NCI-H187 (cell line): Measurements from ENCODE around the gene SCARB2.
"Not testable (repeated sequence)": the region's sequence is repeated elsewhere in the genome, so short reads cannot be mapped to it uniquely, and the experiment has no call there.

ENCODE experiments used
- DNase-seq, 2 experiments: peaks; one replicate each; lab custom pipeline; 2025; lab: John Stamatoyannopoulos, UW

SCARB2 gene

GRCh38 chr4:76213415-76214176, at the start of gene SCARB2:
Gene SCARB2, minus strand, starts transcription at chr4:76213824. Its CDS starts 281 bp downstream, at chr4:76213543.
- peak; percentile 73 to 74 for DNase-seq

- DNase-seq, result no peak
Measured at GRCh38 chr4:76260571-76260970, 46.9 kb upstream of the SCARB2 start.

GRCh38 chr4:76257824-76258223, 44.2 kb upstream of the SCARB2 start:
- no peak for DNase-seq

- no peak for DNase-seq
Measured at GRCh38 chr4:76256968-76257367, 43.3 kb upstream of the SCARB2 start.

- peak in 1 of 2 experiments; percentile 60 for DNase-seq
Measured at GRCh38 chr4:76256032-76256431, 42.4 kb upstream of the SCARB2 start.

- DNase-seq, result no peak
Measured at GRCh38 chr4:76253511-76253910, 39.9 kb upstream of the SCARB2 start.

GRCh38 chr4:76252271-76252653, 38.6 kb upstream of the SCARB2 start:
- no peak for DNase-seq

- peak; percentile 52 to 86 for DNase-seq
Measured at GRCh38 chr4:76251441-76252270, 38.0 kb upstream of the SCARB2 start, which contains the start of gene FAM47E. Gene FAM47E, plus strand, starts transcription at chr4:76251721. Its CDS starts 26 bp downstream, at chr4:76251747.

GRCh38 chr4:76250962-76251361, 37.3 kb upstream of the SCARB2 start:
- DNase-seq, result peak in 1 of 2 experiments; percentile 86

GRCh38 chr4:76246852-76247251, 33.2 kb upstream of the SCARB2 start:
- no peak for DNase-seq

GRCh38 chr4:76246025-76246424, 32.4 kb upstream of the SCARB2 start:
- no peak for DNase-seq

- DNase-seq, result not testable (repeated sequence)
Measured at GRCh38 chr4:76243877-76244276, 30.3 kb upstream of the SCARB2 start.

- no peak for DNase-seq
Measured at GRCh38 chr4:76240236-76240635, 26.6 kb upstream of the SCARB2 start.

GRCh38 chr4:76238701-76239100, 25.1 kb upstream of the SCARB2 start:
- DNase-seq, result no peak

- DNase-seq, result no peak
Measured at GRCh38 chr4:76238236-76238635, 24.6 kb upstream of the SCARB2 start.

GRCh38 chr4:76235915-76236314, 22.3 kb upstream of the SCARB2 start:
- no peak for DNase-seq

- no peak for DNase-seq
Measured at GRCh38 chr4:76235407-76235806, 21.8 kb upstream of the SCARB2 start.

- DNase-seq, result no peak
Measured at GRCh38 chr4:76234679-76235044, 21.0 kb upstream of the SCARB2 start.

- DNase-seq, result no peak
Measured at GRCh38 chr4:76233967-76234678, 20.5 kb upstream of the SCARB2 start.

GRCh38 chr4:76233529-76233928, 19.9 kb upstream of the SCARB2 start:
- no peak for DNase-seq

- no peak for DNase-seq
Measured at GRCh38 chr4:76233083-76233482, 19.5 kb upstream of the SCARB2 start.

GRCh38 chr4:76232681-76233080, 19.1 kb upstream of the SCARB2 start:
- no peak for DNase-seq
